Panc1 (cell line): Measurements from ENCODE around the gene STOM.

Experiments used
- CTCF ChIP-seq: fragments of 450-650 bp; IDR thresholded peaks from 2 replicates; pipeline ENCODE4 v1.5.1; 2017; ENCODE audit warnings: mild to moderate bottlenecking
- POLR2AphosphoS5 ChIP-seq: IDR thresholded peaks from 2 replicates; pipeline ENCODE4 v1.6.1; 2012; ENCODE audit warnings: mild to moderate bottlenecking, low read depth, low read length, moderate library complexity
- REST ChIP-seq, 2 experiments: IDR thresholded peaks; 2 replicates each; pipeline ENCODE4 v1.6.1; 2011 to 2012; ENCODE audit warnings: low read depth in 2 of 2, control low read depth in 1 of 2, low read length in 1 of 2, mild to moderate bottlenecking in 1 of 2, moderate library complexity in 1 of 2; ENCODE audit not compliant: insufficient read depth in 1 of 2
- TCF7L2 ChIP-seq: IDR thresholded peaks from 2 replicates; pipeline ENCODE4 v1.6.1; 2011; ENCODE audit warnings: mild to moderate bottlenecking, low read depth, low read length, inconsistent platforms

- no peak for TF ChIP-seq CTCF
- no peak for TF ChIP-seq TCF7L2
- TF ChIP-seq POLR2AphosphoS5 = no peak
- TF ChIP-seq REST (IDR thresholded peaks at IDR 0.05; ENCODE audit: insufficient read depth in 1 of 2, low read depth in 2 of 2, low read length in 1 of 2) = no peak
Measured at GRCh38 chr9:121305269-121305994, 64.6 kb downstream of the STOM start.
